Cardiac fibroblast (primary cell): ENCODE measurements around the gene SPRY4.

Experiments used
- DNase-seq, 2 donors: peaks; one replicate each; pipeline versions ENCODE4 v3.0.0 to v3.0.0-alpha.2; 2010; ENCODE audit warnings: low read depth in 2 of 2
- H3K4me3 ChIP-seq, 2 donors: replicated peaks in 1 of 2; 1 replicate in 1 of 2; 2 replicates in 1 of 2; pipeline ENCODE4 v1.5.1; 2011; ENCODE audit warnings: low read depth in 2 of 2, low read length in 2 of 2, mild to moderate bottlenecking in 2 of 2, moderate library complexity in 1 of 2
- TF ChIP-seq, protein P1 (sequence below): IDR thresholded peaks from one replicate; pipeline ENCODE4 v1.5.1; 2011; ENCODE audit warnings: low read depth, mild to moderate bottlenecking, low read length, inconsistent platforms

Gene SPRY4

DNA sequence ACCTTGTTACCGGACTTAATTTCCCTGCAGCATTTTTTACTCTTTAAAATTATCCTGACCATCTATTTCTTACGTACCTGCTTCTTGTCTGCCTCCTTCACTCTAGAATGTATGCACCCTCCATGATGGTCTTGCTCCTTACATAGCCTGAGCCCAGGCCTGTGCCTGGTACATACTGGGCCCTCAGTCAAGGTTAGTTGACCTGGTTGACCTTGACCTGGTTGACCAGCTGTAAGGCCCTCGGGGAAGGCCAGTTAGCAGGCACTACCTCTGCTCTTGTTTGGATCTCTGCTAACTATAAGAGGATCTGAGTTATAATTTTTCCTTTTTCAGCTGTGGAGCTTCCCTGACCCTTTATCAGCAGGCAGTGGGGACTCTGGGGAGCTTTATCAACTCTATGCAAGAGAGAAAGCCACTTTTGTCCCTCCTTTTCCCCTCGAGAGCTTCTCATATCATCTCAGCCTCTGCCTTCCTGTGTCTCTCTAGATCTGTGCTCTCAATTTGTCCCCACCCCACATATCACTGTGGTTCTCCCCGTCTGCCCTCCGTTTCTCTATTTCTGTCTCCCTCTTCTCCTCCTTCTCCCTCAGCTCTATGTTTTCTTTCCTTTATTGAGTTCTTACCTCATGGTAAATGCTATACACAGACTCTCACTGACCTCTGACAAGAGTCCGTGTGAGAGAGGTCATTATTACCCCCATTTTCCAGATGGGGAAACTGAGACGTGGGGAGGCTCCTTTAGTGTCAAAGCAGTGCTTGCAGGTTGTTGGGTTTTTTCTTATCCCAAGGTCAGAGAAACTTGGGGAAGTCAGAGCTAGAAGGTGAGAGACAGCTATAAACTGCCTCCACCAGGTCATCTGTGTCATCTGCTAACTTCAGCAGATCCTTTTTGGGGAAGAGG is 28.6 kb downstream of the SPRY4 start:
- DNase-seq = no peak
- TF ChIP-seq, protein P1, sequence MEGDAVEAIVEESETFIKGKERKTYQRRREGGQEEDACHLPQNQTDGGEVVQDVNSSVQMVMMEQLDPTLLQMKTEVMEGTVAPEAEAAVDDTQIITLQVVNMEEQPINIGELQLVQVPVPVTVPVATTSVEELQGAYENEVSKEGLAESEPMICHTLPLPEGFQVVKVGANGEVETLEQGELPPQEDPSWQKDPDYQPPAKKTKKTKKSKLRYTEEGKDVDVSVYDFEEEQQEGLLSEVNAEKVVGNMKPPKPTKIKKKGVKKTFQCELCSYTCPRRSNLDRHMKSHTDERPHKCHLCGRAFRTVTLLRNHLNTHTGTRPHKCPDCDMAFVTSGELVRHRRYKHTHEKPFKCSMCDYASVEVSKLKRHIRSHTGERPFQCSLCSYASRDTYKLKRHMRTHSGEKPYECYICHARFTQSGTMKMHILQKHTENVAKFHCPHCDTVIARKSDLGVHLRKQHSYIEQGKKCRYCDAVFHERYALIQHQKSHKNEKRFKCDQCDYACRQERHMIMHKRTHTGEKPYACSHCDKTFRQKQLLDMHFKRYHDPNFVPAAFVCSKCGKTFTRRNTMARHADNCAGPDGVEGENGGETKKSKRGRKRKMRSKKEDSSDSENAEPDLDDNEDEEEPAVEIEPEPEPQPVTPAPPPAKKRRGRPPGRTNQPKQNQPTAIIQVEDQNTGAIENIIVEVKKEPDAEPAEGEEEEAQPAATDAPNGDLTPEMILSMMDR = no peak
- no peak overlapping the region for H3K4me3 ChIP-seq

DNA sequence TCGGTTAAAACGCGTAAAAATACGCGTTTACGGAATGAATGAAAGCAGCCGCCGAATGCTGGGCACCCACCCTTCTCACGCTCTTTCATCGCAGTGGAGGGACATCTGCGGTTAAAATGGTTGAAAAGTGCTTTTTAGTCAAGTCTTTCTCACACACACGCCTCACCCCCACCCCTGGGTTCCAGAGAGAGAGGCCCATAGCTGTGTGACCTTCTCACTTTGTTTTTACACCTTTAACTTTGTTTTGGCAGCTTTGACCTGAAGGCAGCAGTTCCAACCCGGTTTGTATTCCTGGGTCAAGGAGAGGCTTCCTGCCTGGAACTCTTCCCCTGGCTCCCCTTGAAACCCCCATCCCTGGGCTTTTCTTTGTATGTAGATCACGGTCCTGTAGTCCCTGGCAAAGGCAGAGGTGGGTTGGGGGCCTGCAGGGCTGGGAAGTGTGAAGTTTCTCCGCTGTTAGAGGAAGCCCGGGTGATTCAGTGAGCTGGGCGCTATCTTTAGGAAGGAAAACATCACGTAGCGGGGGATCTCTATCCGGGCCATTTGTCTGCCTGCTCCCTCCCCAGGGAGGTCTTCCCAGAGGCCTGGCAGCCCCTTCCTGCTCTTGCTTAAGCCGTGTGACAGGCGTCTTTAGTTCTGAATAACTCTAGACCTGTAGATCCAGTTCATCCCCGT is 29.6 kb downstream of the SPRY4 start:
- TF ChIP-seq, protein P1 = no peak
- H3K4me3 ChIP-seq = no peak overlapping the region
- peak; percentile 51 to 66 for DNase-seq

DNA sequence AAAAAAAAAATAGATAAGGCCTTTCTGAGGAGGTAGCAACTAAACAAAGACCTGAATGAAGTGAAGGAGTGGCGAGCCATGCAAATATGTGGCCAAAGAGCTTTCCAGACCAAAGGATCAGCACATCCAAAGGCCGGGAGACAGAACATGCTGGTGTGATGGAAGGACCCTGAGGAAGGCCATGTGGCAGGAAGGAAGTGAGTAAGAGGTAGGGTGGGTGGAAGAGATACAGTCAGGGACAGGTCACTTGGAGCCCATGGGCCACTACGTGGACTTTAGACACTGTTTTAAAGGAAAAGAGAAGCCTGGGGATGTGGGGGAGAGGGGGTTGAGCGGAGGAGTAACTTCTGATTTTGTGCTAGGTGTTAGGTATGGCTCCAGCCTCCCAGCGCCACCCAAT is 31.3 kb downstream of the SPRY4 start:
- no peak overlapping the region for H3K4me3 ChIP-seq
- peak in 1 of 2 donors; percentile 74 for DNase-seq
- TF ChIP-seq, protein P1 = no peak

DNA sequence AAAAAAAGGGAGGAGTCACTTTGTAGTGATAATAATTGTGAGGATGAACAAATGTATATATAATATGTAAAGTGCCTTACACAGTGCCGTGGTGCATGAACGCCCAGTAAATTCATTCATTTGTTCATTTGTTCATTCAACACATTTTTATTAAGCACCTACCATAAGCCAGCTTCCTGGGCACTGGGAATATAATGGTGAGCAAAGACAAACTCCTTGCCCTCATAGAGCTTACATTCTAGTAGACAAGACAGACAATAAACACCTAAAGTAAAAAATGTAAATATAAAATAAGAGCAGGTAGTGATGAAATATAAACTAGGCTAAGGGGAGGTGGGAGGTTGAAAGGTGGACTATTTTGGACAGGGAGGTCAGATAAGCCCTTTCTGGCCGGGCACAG is 32.0 kb downstream of the SPRY4 start:
- no peak for DNase-seq
- no peak overlapping the region for H3K4me3 ChIP-seq
- TF ChIP-seq, protein P1 = no peak

DNA sequence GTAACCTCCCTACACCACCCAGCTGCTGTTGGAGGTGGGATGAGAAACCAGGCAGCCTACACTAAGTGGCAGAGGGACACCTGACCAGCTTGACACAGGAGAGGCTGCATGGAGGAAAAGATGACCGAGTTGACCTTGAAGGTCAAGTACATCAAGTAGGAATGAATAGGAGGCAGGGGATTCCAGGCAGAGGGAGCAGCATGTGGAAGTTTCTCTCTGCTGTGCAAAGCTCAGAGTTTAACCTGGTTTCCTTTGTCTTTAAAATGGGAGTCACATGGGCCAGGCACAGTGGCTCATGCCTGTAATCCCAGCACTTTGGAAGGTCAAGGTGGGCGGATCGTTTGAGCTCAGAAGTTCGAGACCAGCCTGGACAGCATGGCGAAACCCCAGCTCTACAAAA is 32.6 kb downstream of the SPRY4 start:
- no peak overlapping the region for H3K4me3 ChIP-seq
- TF ChIP-seq, protein P1 = no peak
- no peak for DNase-seq

DNA sequence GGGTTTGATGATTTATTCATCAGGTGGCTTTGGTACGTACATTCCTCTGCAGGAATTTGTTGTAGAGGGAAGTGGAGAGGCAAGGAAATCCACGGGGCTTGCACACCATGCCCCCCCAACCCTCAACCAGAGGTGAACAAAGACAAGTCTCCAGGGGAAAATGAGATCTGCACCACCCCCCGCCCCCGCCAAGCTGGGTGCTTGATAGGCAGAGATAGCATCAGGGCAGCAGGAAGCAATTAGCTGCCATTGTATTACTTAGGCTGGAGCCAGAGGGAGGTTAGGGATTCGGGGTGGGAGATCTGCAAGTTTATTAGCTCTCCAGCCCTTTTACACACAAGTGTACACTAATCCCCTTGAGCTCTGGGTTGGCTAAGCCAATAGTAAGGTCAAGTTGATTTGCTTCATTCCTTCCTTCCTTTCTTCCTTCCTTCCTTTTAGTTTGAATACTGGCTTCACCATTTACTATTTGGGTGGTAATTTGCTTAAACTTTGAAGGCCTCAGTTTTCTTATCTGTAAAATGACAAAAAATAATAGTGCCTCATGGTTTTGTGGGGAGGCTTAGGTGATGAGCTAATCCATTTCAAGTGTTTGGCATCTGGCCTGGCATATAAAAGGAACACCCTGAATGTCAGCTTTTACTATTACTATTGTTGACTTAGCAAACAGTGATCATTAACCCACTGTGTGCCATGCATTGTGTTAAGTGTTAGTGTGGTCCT is 34.1 kb downstream of the SPRY4 start:
- TF ChIP-seq, protein P1 = no peak
- DNase-seq = peak; percentile 42 to 64
- H3K4me3 ChIP-seq = no peak overlapping the region
